Endothelial cell of umbilical vein (primary cell): Measurements from ENCODE around the gene MEX3D. TPM values are rescaled to one million over a fixed set of nuclear protein-coding genes. Genes with fewer than 3 reads are reported as not detected.

Experiments
- BruUV-seq: library from RNA; stranded (reverse); fragments of 400-500 nt; replicated peaks from 2 replicates; lab custom pipeline; 2021; lab: Mats Ljungman, UMichigan
- CTCF ChIA-PET: fragments of 300-600, 350-600 bp; sonication (Branson Sonifier 250); formaldehyde crosslinking; loops from one replicate; lab custom pipeline; 2021; ENCODE audit warnings: antibody characterized with exemption, inconsistent platforms; lab: Charles Lee
- POLR2A ChIA-PET: fragments of 300-600, 350-600 bp; sonication (Branson Sonifier 250); formaldehyde crosslinking; loops from one replicate; lab custom pipeline; 2021; ENCODE audit warnings: antibody characterized with exemption, inconsistent platforms; lab: Charles Lee
- DNase-seq: peaks from one replicate; pipeline ENCODE4 v3.0.0-alpha.2; 2011; ENCODE audit warnings: low read depth, low spot score
- FAIRE-seq: peaks from 2 replicates; lab custom pipeline; 2011; peaks lifted over from hg19 to GRCh38; lab: Jason Lieb, UNC
- H2AFZ ChIP-seq: 2 replicates; pipeline ENCODE4 v1.6.0; 2012; ENCODE audit warnings: low read depth, low read length, control low read depth, inconsistent platforms
- H3K27ac ChIP-seq: 2 replicates; pipeline ENCODE4 v1.5.1; 2011; ENCODE audit warnings: low read depth, mild to moderate bottlenecking, control low read depth, low read length, moderate library complexity; ENCODE audit not compliant: insufficient read depth
- H3K27me3 ChIP-seq, 2 experiments: 2 replicates each; pipeline versions ENCODE4 v1.6.0 to v1.6.1; 2011; ENCODE audit warnings: low read length in 2 of 2, mixed read lengths in 1 of 2; ENCODE audit not compliant: control insufficient read depth in 2 of 2, insufficient read depth in 2 of 2
- H3K36me3 ChIP-seq, 2 experiments: 2 replicates in 1 of 2; 3 replicates in 1 of 2; pipeline ENCODE4 v1.5.1; 2011; ENCODE audit warnings: low read length in 2 of 2, mild to moderate bottlenecking in 1 of 2, moderate library complexity in 1 of 2; ENCODE audit not compliant: control insufficient read depth in 2 of 2, insufficient read depth in 2 of 2; ENCODE audit errors: extremely low read depth in 1 of 2
- H3K4me1 ChIP-seq: 3 replicates; pipeline ENCODE4 v1.5.1; 2011; ENCODE audit warnings: mild to moderate bottlenecking, low read length; ENCODE audit not compliant: control insufficient read depth, insufficient read depth; ENCODE audit errors: extremely low read depth
- H3K4me2 ChIP-seq: 2 replicates; pipeline ENCODE4 v1.6.1; 2011; ENCODE audit warnings: low read length, control low read depth, mixed read lengths; ENCODE audit not compliant: insufficient read depth
- H3K4me3 ChIP-seq, 3 experiments: fragments of 200-600 bp in 1 of 3; sonication (generic), shearing (Covaris generic) in 1 of 3; replicated peaks in 1 of 3; 2 replicates each; pipeline ENCODE4 v1.5.1; 2011 to 2016; ENCODE audit warnings: control low read depth in 3 of 3, low read length in 3 of 3, mild to moderate bottlenecking in 2 of 3, inconsistent platforms in 1 of 3, low read depth in 1 of 3, moderate library complexity in 1 of 3; ENCODE audit not compliant: insufficient read depth in 1 of 3
- H3K79me2 ChIP-seq: 2 replicates; pipeline ENCODE4 v1.6.0; 2012; ENCODE audit warnings: low read length, inconsistent platforms; ENCODE audit not compliant: control insufficient read depth, insufficient read depth
- H3K9ac ChIP-seq: replicated peaks from 2 replicates; pipeline ENCODE3; 2011; ENCODE audit warnings: low read length, control low read depth; ENCODE audit not compliant: insufficient read depth; ENCODE audit errors: extremely low read depth
- H3K9me1 ChIP-seq: replicated peaks from 3 replicates; pipeline ENCODE4 v1.6.0; 2011; ENCODE audit warnings: mild to moderate bottlenecking, low read length; ENCODE audit not compliant: control insufficient read depth, insufficient read depth; ENCODE audit errors: extremely low read depth
- H3K9me3 ChIP-seq: replicated peaks from 2 replicates; pipeline ENCODE4 v1.5.1; 2012; ENCODE audit warnings: low read length, inconsistent platforms; ENCODE audit not compliant: control insufficient read depth, insufficient read depth
- H4K20me1 ChIP-seq: replicated peaks from 2 replicates; pipeline ENCODE3; 2011; ENCODE audit warnings: mild to moderate bottlenecking, low read length; ENCODE audit not compliant: control insufficient read depth, insufficient read depth; ENCODE audit errors: extremely low read depth
- CTCF ChIP-seq, 2 donors: IDR thresholded peaks; 1 replicate in 1 of 2; 2 replicates in 1 of 2; pipeline ENCODE4 v1.5.1; 2011; ENCODE audit warnings: low read length in 2 of 2, mild to moderate bottlenecking in 2 of 2, moderate library complexity in 2 of 2, control low read depth in 1 of 2, inconsistent platforms in 1 of 2, low read depth in 1 of 2; ENCODE audit not compliant: insufficient read depth in 1 of 2; ENCODE audit errors: extremely low read depth in 1 of 2
- EZH2 ChIP-seq: IDR thresholded peaks from 2 replicates; pipeline ENCODE4 v1.6.1; 2012; ENCODE audit warnings: borderline replicate concordance, low read depth, mild to moderate bottlenecking, moderate library complexity, low read length, inconsistent platforms; ENCODE audit not compliant: severe bottlenecking
- FOS ChIP-seq: IDR thresholded peaks from 2 replicates; pipeline ENCODE4 v1.6.1; 2011; ENCODE audit warnings: mild to moderate bottlenecking, low read length, moderate library complexity, borderline replicate concordance; ENCODE audit not compliant: insufficient read depth
- GATA2 ChIP-seq: IDR thresholded peaks from 2 replicates; pipeline ENCODE4 v1.7.0; 2011; ENCODE audit warnings: low read depth, mild to moderate bottlenecking, moderate library complexity, mixed read lengths, low read length; ENCODE audit not compliant: insufficient read length, insufficient read depth
- JUN ChIP-seq: IDR thresholded peaks from 2 replicates; pipeline ENCODE4 v1.6.1; 2011; ENCODE audit warnings: borderline replicate concordance, low read depth; ENCODE audit not compliant: insufficient read length, insufficient read depth
- MAX ChIP-seq: IDR thresholded peaks from 2 replicates; pipeline ENCODE4 v1.6.1; 2011; ENCODE audit not compliant: insufficient read depth, insufficient read length
- MYC ChIP-seq: IDR thresholded peaks from one replicate; pipeline ENCODE4 v1.6.1; 2011; ENCODE audit warnings: mild to moderate bottlenecking, low read depth, low read length
- POLR2A ChIP-seq: IDR thresholded peaks from 2 replicates; pipeline ENCODE4 v1.6.1; 2012; ENCODE audit warnings: low read depth, mild to moderate bottlenecking, control low read depth, low read length
- POLR2AphosphoS5 ChIP-seq: IDR thresholded peaks from 2 replicates; pipeline ENCODE4 v1.6.1; 2012; ENCODE audit warnings: low read depth, mild to moderate bottlenecking, control low read depth, low read length, moderate library complexity; ENCODE audit not compliant: insufficient read depth
- dilution Hi-C: fragments of 300-500 bp; cut with MboI; formaldehyde crosslinking; loops from one replicate; pipeline ENCODE4 v1.15.0; 2019; ENCODE audit warnings: low sequenced_read_pairs; ENCODE audit not compliant: extremely low pct_ligation_motif_present
- intact Hi-C: fragments of 100-400 bp; cut with micrococcal nuclease; formaldehyde crosslinking; loops from one replicate; pipeline ENCODE4 v1.10.0; 2022
- polyA plus RNA-seq, 4 experiments: library from polyadenylated mRNA; depleted of rRNA in 3 of 4; stranded (reverse) in 3 of 4; unstranded in 1 of 4; fragments of >200 nt; gene quantifications; 2 replicates each; pipeline versions ENCODE4 v1.2.1 to v1.2.3, GENCODE V29; 2011 to 2012; ENCODE audit warnings: missing spikeins in 1 of 4
- total RNA-seq: library from RNA; stranded (reverse); gene quantifications from 2 replicates; pipeline ENCODE4 v1.2.3, GENCODE V29; 2021

Gene MEX3D
- total and polyA plus RNA-seq, 2 donors (not counting 3 experiments of a cell fraction or from before 2014, with no cell fraction given) = 30.0 to 96.7 TPM

GRCh38 chr19:1563251-1563650, 4.9 kb downstream of the MEX3D start:
- CTCF ChIA-PET = interaction anchor here (5.6 kb wide), 1 partner anchor 17 kb away, joined by 40 read pairs; no protein-coding TSS in a partner anchor

More at GRCh38 chr19:1563251-1563650, 4.9 kb downstream of the MEX3D start:
- Histone ChIP-seq H3K27ac (no peak overlapping the region), H3K9ac (no peak overlapping the region), H3K9me3 (no peaks in the 10 kb centered on the region), H4K20me1 (peaks cover 5% of the 10 kb centered on the region), H3K4me1 (peaks cover 8% of the 10 kb centered on the region), H3K4me3 (no peak overlapping the region), H3K79me2 (peaks cover 84% of the 10 kb centered on the region), H3K4me2 (no peak overlapping the region), H2AFZ (no peak overlapping the region), H3K36me3 (peaks cover 3 to 8% of the 10 kb centered on the region in 2 experiments), H3K9me1 (no peaks in the 10 kb centered on the region), H3K27me3 (no peaks in the 10 kb centered on the region)
- FAIRE-seq (no peak), DNase-seq (no peak)
- TF ChIP-seq POLR2AphosphoS5 = no peak
- TF ChIP-seq GATA2 = no peak
- TF ChIP-seq FOS = no peak
- no peak for TF ChIP-seq MYC
- no peak for TF ChIP-seq MAX
- no peak for TF ChIP-seq EZH2
- no peak for TF ChIP-seq JUN
- no peak for TF ChIP-seq POLR2A
- no peak for TF ChIP-seq CTCF (IDR thresholded peaks at IDR 0.05; ENCODE audit: extremely low read depth in 1 of 2, insufficient read depth in 1 of 2, low read depth in 1 of 2, low read length in 2 of 2)
- intact Hi-C loops (no loop called here), dilution Hi-C loops (no loop called here)
- BruUV-seq = no TSS peak
- POLR2A ChIA-PET = no interaction called here
